Mononuclear cell (primary cell): ENCODE measurements around the gene GALR1. TPM values are rescaled to one million over a fixed set of nuclear protein-coding genes. Genes with fewer than 3 reads are reported as not detected.

Experiments used
- H3K27me3 ChIP-seq: 2 replicates; pipeline ENCODE4 v1.6.0; 2011; ENCODE audit warnings: low read length, control low read depth; ENCODE audit not compliant: insufficient read depth
- H3K4me1 ChIP-seq: 2 replicates; pipeline ENCODE4 v1.5.1; 2011; ENCODE audit warnings: mild to moderate bottlenecking, low read length, control low read depth; ENCODE audit not compliant: insufficient read depth
- H3K4me3 ChIP-seq: 2 replicates; pipeline ENCODE4 v1.5.1; 2011; ENCODE audit warnings: mild to moderate bottlenecking, low read length, moderate library complexity
- H3K9me3 ChIP-seq: 2 replicates; pipeline ENCODE4 v1.5.1; 2011; ENCODE audit warnings: low read depth, mild to moderate bottlenecking, control low read depth, low read length
- total RNA-seq: library from RNA; depleted of rRNA; stranded (reverse); fragments of >200 nt; gene quantifications from one replicate; pipeline ENCODE4 v1.2.3, GENCODE V29; 2012

GALR1 gene
- total RNA-seq: under 0.01 TPM

- Histone ChIP-seq H3K4me1 (peaks cover 10% of the 10 kb centered on the region), H3K9me3 (peaks cover 11% of the 10 kb centered on the region), H3K27me3 (peaks cover 74% of the 10 kb centered on the region), H3K4me3 (no peak within 1 kb of the TSS)
These were observed at the start of gene GALR1 for GRCh38 chr18:77249569-77250500. GALR1 (plus strand) TSS chr18:77249848; CDS start chr18:77250549, 701 bp downstream.

DNA sequence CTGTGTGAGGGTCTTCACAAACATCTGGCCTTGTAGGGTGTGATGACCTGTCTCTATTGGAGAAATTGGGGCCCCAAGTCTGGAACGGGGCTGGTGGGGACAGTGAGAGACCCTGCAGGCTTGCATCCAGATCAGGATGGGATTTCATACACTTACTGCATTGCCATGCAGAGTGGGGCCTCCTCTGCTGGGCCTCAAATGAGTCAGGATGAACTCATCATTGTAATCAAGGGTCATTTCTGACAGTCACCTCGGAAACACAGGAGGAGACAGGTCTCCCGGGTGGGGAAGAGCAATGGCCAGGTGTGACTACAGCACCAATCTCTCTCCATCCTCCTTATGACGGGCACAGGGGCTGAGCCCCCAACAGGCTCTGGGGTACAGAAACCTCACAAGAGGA, 48.1 kb upstream of the GALR1 start:
- Histone ChIP-seq H3K4me1 (no peaks in the 10 kb centered on the region), H3K9me3 (no peaks in the 10 kb centered on the region), H3K4me3 (no peak overlapping the region)

GRCh38 chr18:77202329-77202728, 47.3 kb upstream of the GALR1 start:
- Histone ChIP-seq H3K9me3 (no peaks in the 10 kb centered on the region), H3K27me3 (no peaks in the 10 kb centered on the region), H3K4me1 (no peaks in the 10 kb centered on the region), H3K4me3 (no peak overlapping the region)

More for the DNA sequence above, 48.1 kb upstream of the GALR1 start:
- H3K27me3 ChIP-seq: no peaks in the 10 kb centered on the region

DNA sequence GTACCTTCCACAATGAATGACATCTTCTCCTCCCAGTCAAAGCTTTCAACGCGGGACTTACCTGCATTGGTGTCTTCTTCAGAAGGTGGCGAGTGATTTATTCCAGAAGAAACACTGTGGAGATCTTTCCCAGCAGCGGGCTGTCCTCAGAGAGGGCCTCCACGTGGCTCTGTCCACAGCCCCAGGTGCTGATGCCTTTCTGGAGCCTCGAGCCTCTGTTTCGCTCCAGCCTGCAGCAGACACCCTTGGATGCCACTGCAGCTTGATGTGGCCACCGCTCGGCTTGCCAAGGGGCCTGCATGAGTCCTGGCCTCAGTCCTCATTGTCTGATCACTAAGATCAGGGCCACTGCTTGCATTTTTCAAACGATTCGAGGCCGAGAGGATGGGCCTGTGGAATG, 46.6 kb upstream of the GALR1 start:
- Histone ChIP-seq H3K27me3 (no peaks in the 10 kb centered on the region), H3K9me3 (no peaks in the 10 kb centered on the region), H3K4me3 (no peak overlapping the region), H3K4me1 (peaks cover 5% of the 10 kb centered on the region)

DNA sequence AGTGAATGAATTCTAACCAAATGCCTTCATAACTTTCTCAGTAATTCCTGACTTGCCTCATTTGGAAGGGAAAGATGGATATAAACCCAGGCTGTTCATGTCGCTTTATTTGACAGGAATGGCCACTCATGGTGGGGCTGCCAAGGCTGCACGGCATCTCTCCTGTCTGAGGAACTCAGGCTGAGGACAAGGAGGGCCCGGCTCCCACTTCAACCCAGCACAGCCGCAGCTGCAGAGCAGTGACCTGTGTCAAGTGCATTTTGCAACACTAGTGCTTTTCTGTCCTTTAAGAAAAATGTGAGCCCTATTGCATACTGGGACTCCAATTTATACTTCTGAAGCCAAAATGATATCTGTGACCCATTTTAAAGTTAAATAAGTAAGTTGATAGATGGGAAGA, 45.8 kb upstream of the GALR1 start:
- no peaks in the 10 kb centered on the region for H3K9me3 ChIP-seq
- peaks cover 10% of the 10 kb centered on the region for H3K4me1 ChIP-seq
- no peaks in the 10 kb centered on the region for H3K27me3 ChIP-seq
- no peak overlapping the region for H3K4me3 ChIP-seq

- no peaks in the 10 kb centered on the region for H3K27me3 ChIP-seq
- no peaks in the 10 kb centered on the region for H3K9me3 ChIP-seq
- no peak overlapping the region for H3K4me3 ChIP-seq
- H3K4me1 ChIP-seq: peaks cover 29% of the 10 kb centered on the region
These were observed 43.9 kb upstream of the GALR1 start for GRCh38 chr18:77205769-77206168.

DNA sequence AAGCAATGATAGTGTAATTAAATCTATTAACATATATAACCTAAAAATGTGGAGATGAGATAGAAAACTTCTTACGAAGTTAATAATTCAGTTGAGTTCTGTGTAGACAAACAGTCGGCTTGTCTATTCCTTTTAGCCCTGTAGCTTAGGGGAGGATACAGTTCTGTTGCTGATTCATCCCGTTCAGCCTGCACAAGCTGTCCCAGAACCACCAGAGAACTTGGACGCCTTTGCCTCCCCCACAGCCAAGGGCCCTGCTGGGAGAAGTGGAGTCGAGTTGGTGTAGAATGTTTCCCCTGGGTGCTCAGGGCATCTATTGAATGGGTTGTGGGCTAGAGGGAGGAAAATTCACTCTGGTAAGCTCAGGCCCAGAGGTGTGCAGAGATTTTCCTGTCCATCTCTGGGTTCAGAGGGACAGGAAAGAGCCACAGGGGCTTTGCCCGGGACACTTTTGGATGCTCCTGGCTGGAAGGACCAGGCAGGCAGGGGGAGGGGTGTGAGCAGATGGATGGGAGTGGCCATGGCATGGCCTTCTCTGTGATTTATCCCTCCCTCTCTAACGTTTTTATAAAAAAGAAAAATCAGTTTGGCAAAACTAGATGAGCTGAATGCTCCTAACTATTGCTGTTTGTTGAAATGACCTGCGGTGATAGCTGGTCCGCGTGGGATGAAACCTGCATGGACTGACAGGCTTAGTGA, 42.8 kb upstream of the GALR1 start:
- Histone ChIP-seq H3K4me3 (no peak overlapping the region), H3K9me3 (no peaks in the 10 kb centered on the region), H3K27me3 (no peaks in the 10 kb centered on the region), H3K4me1 (peaks cover 38% of the 10 kb centered on the region)

DNA sequence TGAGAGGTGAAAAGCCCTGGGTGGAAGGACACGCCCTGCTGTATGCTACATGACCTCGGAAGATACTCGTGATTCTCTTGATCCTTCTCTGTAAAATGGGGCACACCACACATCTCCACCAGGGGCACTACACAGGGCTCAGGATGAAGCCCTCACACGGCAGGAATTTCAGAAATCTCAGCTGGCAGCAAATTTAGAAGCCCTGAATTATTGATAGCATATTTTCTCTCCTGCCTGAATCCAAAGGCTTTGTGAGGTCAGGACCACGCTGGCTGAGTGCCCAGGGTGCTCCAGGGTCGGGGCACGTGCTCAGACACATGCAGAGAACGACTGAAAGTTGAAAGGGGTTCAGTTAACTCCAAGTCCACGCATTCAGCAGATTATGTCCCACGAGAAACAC, 42.1 kb upstream of the GALR1 start:
- Histone ChIP-seq H3K27me3 (no peaks in the 10 kb centered on the region), H3K9me3 (no peaks in the 10 kb centered on the region), H3K4me1 (peaks cover 39% of the 10 kb centered on the region), H3K4me3 (no peak overlapping the region)

GRCh38 chr18:77208964-77209363, 40.7 kb upstream of the GALR1 start:
- Histone ChIP-seq H3K4me3 (peak overlapping the region; percentile 37), H3K4me1 (peaks cover 39% of the 10 kb centered on the region), H3K27me3 (no peaks in the 10 kb centered on the region)

DNA sequence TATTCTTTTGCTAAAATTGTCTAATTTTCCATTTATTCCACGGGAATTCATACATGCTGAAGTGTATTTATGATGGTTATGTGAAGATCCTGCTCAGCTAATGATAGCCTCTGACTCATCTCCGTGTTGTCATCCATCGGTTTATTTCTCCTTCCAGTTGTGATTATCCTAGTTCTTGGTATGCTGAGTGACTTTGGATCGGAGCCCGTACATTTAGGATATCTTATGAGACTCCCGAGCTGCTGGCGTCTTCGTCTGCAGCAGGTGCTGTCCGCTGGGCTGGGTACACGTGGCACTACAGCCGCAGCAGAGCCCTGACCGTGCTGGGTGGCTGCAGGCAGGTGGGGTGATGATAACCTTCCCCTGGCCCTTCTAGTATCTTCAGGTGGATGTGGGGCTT, 40.1 kb upstream of the GALR1 start:
- H3K4me3 ChIP-seq: no peak overlapping the region
- no peaks in the 10 kb centered on the region for H3K9me3 ChIP-seq
- H3K4me1 ChIP-seq: peaks cover 39% of the 10 kb centered on the region
- H3K27me3 ChIP-seq: no peaks in the 10 kb centered on the region

More at GRCh38 chr18:77208964-77209363, 40.7 kb upstream of the GALR1 start:
- H3K9me3 ChIP-seq: no peaks in the 10 kb centered on the region

DNA sequence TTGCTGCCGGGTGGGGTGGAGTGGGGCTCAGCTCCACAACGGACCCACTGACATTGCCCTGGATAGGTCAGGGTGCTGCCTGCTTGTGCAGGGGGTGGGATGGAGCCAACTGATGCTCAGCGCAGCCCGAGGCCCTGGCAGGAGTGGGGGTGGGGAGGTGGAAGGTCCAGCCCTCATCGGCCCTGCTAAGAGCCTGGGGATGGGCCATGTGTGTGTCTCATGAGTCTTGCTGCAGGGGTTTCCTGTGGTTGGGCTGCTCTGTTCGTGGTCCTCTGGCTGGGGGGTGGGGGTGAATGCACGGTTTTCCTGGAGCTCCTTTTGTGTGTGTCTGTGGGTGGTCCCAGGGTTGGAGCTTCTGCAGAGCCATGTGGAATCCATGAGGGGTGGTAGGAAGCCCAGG, 39.4 kb upstream of the GALR1 start:
- Histone ChIP-seq H3K4me1 (peaks cover 39% of the 10 kb centered on the region), H3K4me3 (no peak overlapping the region), H3K9me3 (no peaks in the 10 kb centered on the region), H3K27me3 (no peaks in the 10 kb centered on the region)

GRCh38 chr18:77218642-77219041, 31.0 kb upstream of the GALR1 start:
- peaks cover 11% of the 10 kb centered on the region for H3K4me1 ChIP-seq
- H3K9me3 ChIP-seq: no peaks in the 10 kb centered on the region
- no peaks in the 10 kb centered on the region for H3K27me3 ChIP-seq
- H3K4me3 ChIP-seq: no peak overlapping the region

DNA sequence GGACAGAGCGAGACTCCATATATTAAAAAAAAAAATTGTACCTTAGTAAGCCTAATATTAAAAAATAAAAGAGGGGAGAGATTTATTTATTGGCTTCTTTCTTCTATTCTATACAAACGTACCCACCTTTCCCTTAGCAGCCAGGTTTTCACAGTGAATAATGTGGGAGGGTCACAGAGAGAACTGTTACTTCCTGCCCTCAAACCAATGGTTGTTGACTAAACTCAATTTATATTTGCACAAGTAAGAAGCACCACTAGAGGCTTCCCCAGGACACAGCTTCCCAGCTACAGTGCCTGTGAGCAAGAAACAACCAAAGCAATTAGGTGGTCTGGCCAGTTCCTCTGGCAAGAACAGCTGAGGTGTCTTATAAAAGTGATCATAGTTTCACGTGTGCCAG, 28.9 kb upstream of the GALR1 start:
- Histone ChIP-seq H3K27me3 (no peaks in the 10 kb centered on the region), H3K4me3 (no peak overlapping the region), H3K9me3 (no peaks in the 10 kb centered on the region), H3K4me1 (peaks cover 11% of the 10 kb centered on the region)

GRCh38 chr18:77222464-77222863, 27.2 kb upstream of the GALR1 start:
- no peaks in the 10 kb centered on the region for H3K27me3 ChIP-seq
- no peak overlapping the region for H3K4me3 ChIP-seq
- H3K9me3 ChIP-seq: no peaks in the 10 kb centered on the region
- peaks cover 11% of the 10 kb centered on the region for H3K4me1 ChIP-seq

DNA sequence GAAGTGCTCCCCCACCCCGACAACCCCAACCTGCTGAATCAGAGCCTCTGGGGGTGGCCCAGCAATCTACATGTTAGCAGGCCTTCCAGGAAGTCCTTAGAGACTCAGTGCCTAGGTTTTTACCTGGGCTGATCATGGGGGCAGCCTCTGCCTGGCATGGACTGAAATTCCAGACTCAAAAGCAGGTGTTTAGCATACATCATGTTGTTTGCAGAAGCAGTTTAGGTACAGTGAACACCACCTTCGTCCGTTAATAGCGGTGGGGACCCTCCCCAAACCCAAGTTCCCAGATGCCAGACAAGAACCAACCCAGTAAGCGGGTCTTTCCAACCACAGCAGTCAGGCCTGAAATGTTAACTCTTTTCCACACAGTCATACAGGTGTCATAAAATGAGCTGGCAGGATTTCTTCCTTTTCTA, 26.4 kb upstream of the GALR1 start:
- Histone ChIP-seq H3K4me3 (no peak overlapping the region), H3K9me3 (no peaks in the 10 kb centered on the region), H3K27me3 (no peaks in the 10 kb centered on the region), H3K4me1 (peaks cover 11% of the 10 kb centered on the region)
